GM12892 (cell line): Measurements from ENCODE around the gene MAP3K2.
A peak's percentile ranks its signal among the peaks of the same experiment; 100 is the strongest.

Experiments
- DNase-seq: peaks from one replicate; pipeline ENCODE4 v3.0.0; 2011; ENCODE audit not compliant: insufficient read length
- FAIRE-seq: peaks from 2 replicates; lab custom pipeline; 2011; peaks lifted over from hg19 to GRCh38; lab: Jason Lieb, UNC
- POLR2A ChIP-seq: IDR thresholded peaks from 2 replicates; pipeline ENCODE4 v1.6.1; 2011; ENCODE audit warnings: low read depth, low read length, control low read depth
- POLR2AphosphoS5 ChIP-seq: IDR thresholded peaks from 2 replicates; pipeline ENCODE4 v1.6.1; 2011; ENCODE audit warnings: low read depth, low read length, control low read depth
- TAF1 ChIP-seq: IDR thresholded peaks from 2 replicates; pipeline ENCODE4 v1.6.1; 2011; ENCODE audit warnings: low read depth, mild to moderate bottlenecking, control low read depth, low read length, borderline replicate concordance

Gene MAP3K2

GRCh38 chr2:127320586-127321275, 67.0 kb downstream of the MAP3K2 start:
- no peak for FAIRE-seq
- TF ChIP-seq TAF1 (no peak), POLR2AphosphoS5 (no peak), POLR2A (no peak)

GRCh38 chr2:127320067-127320466, 67.7 kb downstream of the MAP3K2 start:
- TF ChIP-seq POLR2A = no peak
- no peak for TF ChIP-seq POLR2AphosphoS5
- TF ChIP-seq TAF1 = no peak
- DNase-seq (no peak), FAIRE-seq (no peak)

More at GRCh38 chr2:127320586-127321275, 67.0 kb downstream of the MAP3K2 start:
- no peak for DNase-seq

- no peak for DNase-seq
- TF ChIP-seq POLR2AphosphoS5 = no peak
- no peak for TF ChIP-seq TAF1
- no peak for TF ChIP-seq POLR2A
- FAIRE-seq = no peak
Measured at GRCh38 chr2:127314193-127314988, 73.4 kb downstream of the MAP3K2 start.

GRCh38 chr2:127313406-127313805, 74.4 kb downstream of the MAP3K2 start:
- DNase-seq (peak; percentile 14), FAIRE-seq (peak; percentile 86)
- no peak for TF ChIP-seq TAF1
- TF ChIP-seq POLR2AphosphoS5 = no peak
- TF ChIP-seq POLR2A = no peak

- DNase-seq = no peak
- no peak for TF ChIP-seq TAF1
- no peak for FAIRE-seq
Measured at GRCh38 chr2:127310980-127311379, 76.8 kb downstream of the MAP3K2 start.

GRCh38 chr2:127309468-127309867, 78.3 kb downstream of the MAP3K2 start:
- TF ChIP-seq TAF1 (no peak), POLR2A (no peak), POLR2AphosphoS5 (no peak)
- DNase-seq (no peak), FAIRE-seq (no peak)

GRCh38 chr2:127308586-127309138, 79.1 kb downstream of the MAP3K2 start:
- TF ChIP-seq POLR2AphosphoS5 = no peak
- no peak for TF ChIP-seq POLR2A
- TF ChIP-seq TAF1 = no peak
- no peak for FAIRE-seq
- no peak for DNase-seq

- DNase-seq = no peak
- TF ChIP-seq POLR2A (no peak), TAF1 (no peak), POLR2AphosphoS5 (no peak)
- FAIRE-seq = no peak
Measured at GRCh38 chr2:127305990-127306585, 81.7 kb downstream of the MAP3K2 start.

- FAIRE-seq (no peak), DNase-seq (no peak)
- no peak for TF ChIP-seq TAF1
- no peak for TF ChIP-seq POLR2AphosphoS5
- no peak for TF ChIP-seq POLR2A
Measured at GRCh38 chr2:127302168-127302567, 85.6 kb downstream of the MAP3K2 start.

- DNase-seq (peak; percentile 94), FAIRE-seq (peak; percentile 88)
- peak; percentile 66; the same call in 1 of the 2 replicates for TF ChIP-seq TAF1
- peak; percentile 93 for TF ChIP-seq POLR2A
- peak; percentile 93; the same call in 1 of the 2 replicates for TF ChIP-seq POLR2AphosphoS5
Measured at GRCh38 chr2:127293748-127294562, 93.8 kb downstream of the MAP3K2 start, which contains the start of gene ERCC3. TSS of gene ERCC3 (minus strand) at chr2:127294144. CDS start at chr2:127294081, 63 bp downstream.
